PC-3 (cell line): ENCODE measurements around the gene SNX5. TPM values are rescaled to one million over a fixed set of nuclear protein-coding genes. Genes with fewer than 3 reads are reported as not detected.

ENCODE experiments used
- ATAC-seq: fragments of 200-7000 bp; cut with Tn5 transposase; 2 replicates; pipeline ENCODE4 v1.9.1; 2020; ENCODE audit warnings: mild to moderate bottlenecking, moderate library complexity
- BruUV-seq: library from RNA; stranded (reverse); fragments of 400-500 nt; replicated peaks from 2 replicates; lab custom pipeline; 2021; lab: Mats Ljungman, UMichigan
- CTCF ChIA-PET: fragments of 300-600 bp; sonication (Branson Sonifier 250); formaldehyde crosslinking; loops from one replicate; lab custom pipeline; 2022; ENCODE audit warnings: antibody characterized with exemption; lab: Charles Lee
- POLR2A ChIA-PET: fragments of 300-600 bp; sonication (Branson Sonifier 250); formaldehyde crosslinking; loops from one replicate; lab custom pipeline; 2022; ENCODE audit warnings: antibody characterized with exemption; ENCODE audit not compliant: unreplicated experiment; lab: Charles Lee
- DNase-seq: peaks from one replicate; pipeline ENCODE4 v3.0.0-alpha.2; 2015
- H2AFZ ChIP-seq: fragments of 300-600 bp; sonication (generic); 2 replicates; pipeline ENCODE4 v1.6.0; 2016; ENCODE audit warnings: antibody characterized with exemption, low read length
- H3F3A ChIP-seq: fragments of 300-600 bp; sonication (generic); one replicate; pipeline ENCODE4 v1.6.0; 2017; ENCODE audit warnings: antibody characterized with exemption, low read length, control low read depth, mild to moderate bottlenecking; ENCODE audit not compliant: unreplicated experiment
- H3K27ac ChIP-seq: fragments of 300-600 bp; sonication (generic); 2 replicates; pipeline ENCODE4 v1.5.1; 2016; ENCODE audit warnings: mild to moderate bottlenecking, low read length
- H3K27me3 ChIP-seq: fragments of 300-600 bp; sonication (generic); 2 replicates; pipeline ENCODE4 v1.6.1; 2016; ENCODE audit warnings: low read length, mixed read lengths
- H3K36me3 ChIP-seq: fragments of 300-600 bp; sonication (generic); 2 replicates; pipeline ENCODE4 v1.6.1; 2016; ENCODE audit warnings: low read depth, mixed run types, low read length, mixed read lengths
- H3K4me1 ChIP-seq: fragments of 300-600 bp; sonication (generic); 2 replicates; pipeline ENCODE4 v1.5.1; 2016; ENCODE audit warnings: low read length; ENCODE audit not compliant: insufficient read depth
- H3K4me2 ChIP-seq: fragments of 300-600 bp; sonication (generic); 2 replicates; pipeline ENCODE4 v1.6.0; 2016; ENCODE audit warnings: low read length
- H3K4me3 ChIP-seq: fragments of 300-600 bp; sonication (generic); 2 replicates; pipeline ENCODE4 v1.5.1; 2016; ENCODE audit warnings: mild to moderate bottlenecking, low read length, mixed read lengths
- H3K79me2 ChIP-seq: fragments of 300-600 bp; sonication (generic); 2 replicates; pipeline ENCODE4 v1.6.1; 2017; ENCODE audit warnings: low read length, mixed read lengths
- H3K9ac ChIP-seq: fragments of 300-600 bp; sonication (generic); 2 replicates; pipeline ENCODE4 v1.6.0; 2016; ENCODE audit warnings: mild to moderate bottlenecking, low read length
- H3K9me2 ChIP-seq: fragments of 300-600 bp; sonication (generic); replicated peaks from 2 replicates; pipeline ENCODE4 v1.6.1; 2016; ENCODE audit warnings: mixed run types, low read length, mixed read lengths
- H3K9me3 ChIP-seq: fragments of 300-600 bp; sonication (generic); 2 replicates; pipeline ENCODE4 v1.6.1; 2016; ENCODE audit warnings: low read length, mixed read lengths
- H4K20me1 ChIP-seq: fragments of 300-600 bp; sonication (generic); 2 replicates; pipeline ENCODE4 v1.6.1; 2016; ENCODE audit warnings: low read length, mixed read lengths
- EZH2 ChIP-seq: fragments of 300-600 bp; sonication (generic); IDR thresholded peaks from one replicate; pipeline ENCODE4 v1.6.1; 2017; ENCODE audit warnings: antibody characterized with exemption, mild to moderate bottlenecking, low read length; ENCODE audit not compliant: unreplicated experiment
- EZH2phosphoT487 ChIP-seq: fragments of 300-600 bp; sonication (generic); IDR thresholded peaks from 2 replicates; pipeline ENCODE4 v1.6.1; 2018; ENCODE audit warnings: mild to moderate bottlenecking, antibody characterized with exemption, low read length, borderline replicate concordance
- intact Hi-C: fragments of 100-400 bp; cut with micrococcal nuclease; formaldehyde crosslinking; loops from 2 replicates; pipeline ENCODE4 v1.9.0; 2023
- total RNA-seq: library from RNA; depleted of rRNA; stranded (reverse); fragments of >200 nt; gene quantifications from 2 replicates; pipeline ENCODE4 v1.2.3, GENCODE V29; 2014
- TF ChIP-seq, protein P1 (sequence below): fragments of 300-600 bp; sonication (generic); conservative IDR thresholded peaks from 2 replicates; pipeline ENCODE4 v1.5.1; 2017; ENCODE audit warnings: antibody characterized with exemption, low read depth, mild to moderate bottlenecking, low read length

SNX5 gene
- total RNA-seq, 1 experiment from 2014 or later = 159 TPM

DNA sequence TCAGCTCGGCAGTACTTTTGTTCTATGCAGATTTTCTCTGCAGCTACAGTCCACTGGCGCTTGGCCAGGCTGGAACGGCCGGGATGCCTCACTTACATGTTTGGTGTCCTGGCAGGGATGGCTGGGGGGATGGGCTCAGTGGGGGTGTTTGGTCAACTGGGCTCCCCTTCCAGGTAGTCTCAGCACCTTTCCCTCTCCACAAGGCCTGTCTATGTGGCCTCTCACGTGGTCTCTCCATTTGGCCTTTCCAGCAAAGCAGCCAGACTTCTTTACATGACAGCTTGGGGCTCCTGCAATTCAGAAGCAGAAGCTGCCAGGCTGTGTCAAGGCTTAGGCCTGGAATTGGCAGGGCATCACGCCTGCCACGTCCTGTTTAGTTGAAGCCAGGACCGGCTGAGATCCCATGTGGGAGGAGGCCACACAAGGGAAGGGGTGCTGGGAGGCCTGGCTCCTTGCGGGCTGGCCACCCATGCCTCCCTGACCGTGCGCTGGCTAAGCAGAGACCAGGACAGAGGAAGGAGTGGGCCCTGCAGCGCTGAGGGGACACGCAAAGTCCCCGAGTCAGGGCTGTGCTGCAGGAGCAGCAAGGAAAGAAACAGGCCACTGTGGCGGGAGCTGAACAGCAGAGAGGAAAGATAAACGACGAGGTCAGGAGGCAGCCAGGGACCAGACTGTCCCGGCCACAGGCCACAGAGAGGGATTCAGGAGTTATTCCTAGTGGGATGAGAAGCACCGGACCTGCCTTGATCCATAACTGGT is 39.1 kb upstream of the SNX5 start:
- Histone ChIP-seq H3F3A (no peaks in the 10 kb centered on the region), H3K27ac (no peak overlapping the region), H4K20me1 (no peaks in the 10 kb centered on the region), H3K4me1 (no peaks in the 10 kb centered on the region), H3K27me3 (no peaks in the 10 kb centered on the region), H3K36me3 (no peaks in the 10 kb centered on the region), H3K4me2 (no peak overlapping the region), H3K9ac (no peak overlapping the region), H3K9me2 (no peaks in the 10 kb centered on the region), H2AFZ (no peak overlapping the region), H3K79me2 (no peaks in the 10 kb centered on the region), H3K4me3 (no peak overlapping the region), H3K9me3 (no peaks in the 10 kb centered on the region)
- ChIA-PET POLR2A (interaction anchor here (0.6 kb wide), 1 partner anchor 41 kb away, joined by 4 read pairs; no protein-coding TSS in a partner anchor), CTCF (no interaction called here)
- intact Hi-C loops = no loop called here
- DNase-seq = no peak
- BruUV-seq = no TSS peak
- TF ChIP-seq, protein P1, sequence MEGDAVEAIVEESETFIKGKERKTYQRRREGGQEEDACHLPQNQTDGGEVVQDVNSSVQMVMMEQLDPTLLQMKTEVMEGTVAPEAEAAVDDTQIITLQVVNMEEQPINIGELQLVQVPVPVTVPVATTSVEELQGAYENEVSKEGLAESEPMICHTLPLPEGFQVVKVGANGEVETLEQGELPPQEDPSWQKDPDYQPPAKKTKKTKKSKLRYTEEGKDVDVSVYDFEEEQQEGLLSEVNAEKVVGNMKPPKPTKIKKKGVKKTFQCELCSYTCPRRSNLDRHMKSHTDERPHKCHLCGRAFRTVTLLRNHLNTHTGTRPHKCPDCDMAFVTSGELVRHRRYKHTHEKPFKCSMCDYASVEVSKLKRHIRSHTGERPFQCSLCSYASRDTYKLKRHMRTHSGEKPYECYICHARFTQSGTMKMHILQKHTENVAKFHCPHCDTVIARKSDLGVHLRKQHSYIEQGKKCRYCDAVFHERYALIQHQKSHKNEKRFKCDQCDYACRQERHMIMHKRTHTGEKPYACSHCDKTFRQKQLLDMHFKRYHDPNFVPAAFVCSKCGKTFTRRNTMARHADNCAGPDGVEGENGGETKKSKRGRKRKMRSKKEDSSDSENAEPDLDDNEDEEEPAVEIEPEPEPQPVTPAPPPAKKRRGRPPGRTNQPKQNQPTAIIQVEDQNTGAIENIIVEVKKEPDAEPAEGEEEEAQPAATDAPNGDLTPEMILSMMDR = no peak
- TF ChIP-seq EZH2 (no peak), EZH2phosphoT487 (no peak)
- ATAC-seq = no peak

DNA sequence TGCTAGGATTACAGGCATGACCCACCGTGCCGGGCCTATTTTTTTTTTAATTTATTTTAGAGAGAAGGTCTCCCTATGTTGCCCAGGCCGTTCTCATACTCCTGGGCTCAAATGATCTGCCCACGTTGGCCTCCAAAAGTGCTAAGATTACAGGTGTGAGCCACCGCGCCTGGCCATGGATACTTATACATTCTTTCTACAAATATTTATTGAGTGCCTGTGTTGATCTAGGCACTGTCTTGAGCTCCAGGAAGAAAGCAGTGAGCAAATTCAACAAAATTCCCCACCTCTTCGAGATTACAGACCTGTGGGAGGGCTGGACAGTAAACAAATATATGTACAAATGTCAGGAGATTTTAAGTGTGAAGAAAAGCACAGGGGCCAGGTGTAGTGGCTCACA is 38.1 kb upstream of the SNX5 start:
- no peaks in the 10 kb centered on the region for H4K20me1 ChIP-seq
- no peak overlapping the region for H3K9ac ChIP-seq
- no peaks in the 10 kb centered on the region for H3K27me3 ChIP-seq
- no TSS peak for BruUV-seq
- H3K4me1 ChIP-seq = peaks cover 4% of the 10 kb centered on the region
- H3K9me3 ChIP-seq = no peaks in the 10 kb centered on the region
- no peak overlapping the region for H3K4me2 ChIP-seq
- H3F3A ChIP-seq = no peaks in the 10 kb centered on the region
- TF ChIP-seq EZH2phosphoT487 = no peak
- no peak for TF ChIP-seq EZH2
- TF ChIP-seq, protein P1 = no peak
- no peaks in the 10 kb centered on the region for H3K79me2 ChIP-seq
- intact Hi-C loops = no loop called here
- CTCF ChIA-PET = no interaction called here
- no peaks in the 10 kb centered on the region for H3K9me2 ChIP-seq
- DNase-seq = no peak
- no peak overlapping the region for H2AFZ ChIP-seq
- no peaks in the 10 kb centered on the region for H3K36me3 ChIP-seq
- H3K4me3 ChIP-seq = no peak overlapping the region
- H3K27ac ChIP-seq = no peak overlapping the region
- POLR2A ChIA-PET = no interaction called here
- ATAC-seq = no peak

DNA sequence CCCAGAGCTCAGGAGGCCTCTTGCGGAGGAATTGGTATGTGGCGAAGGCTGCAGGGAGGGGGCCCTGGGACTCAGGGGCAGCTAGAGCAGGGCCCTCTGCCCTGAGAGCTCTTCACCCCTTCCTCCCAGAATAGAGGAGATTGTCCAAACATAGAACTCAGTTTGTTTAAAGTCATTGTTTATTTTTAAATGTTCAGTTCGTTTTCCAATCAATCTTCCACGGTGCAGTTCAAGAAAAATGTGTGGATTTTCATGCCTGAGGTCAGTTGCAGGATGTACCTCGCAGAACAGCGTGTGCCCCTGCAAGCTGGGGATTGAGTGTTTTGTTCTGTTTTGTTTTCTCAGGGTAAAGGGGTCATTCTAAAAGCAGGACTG is 37.4 kb upstream of the SNX5 start:
- Histone ChIP-seq H2AFZ (no peak overlapping the region), H3K4me3 (no peak overlapping the region), H3F3A (no peaks in the 10 kb centered on the region), H3K27me3 (no peaks in the 10 kb centered on the region), H3K9me3 (no peaks in the 10 kb centered on the region), H3K36me3 (no peaks in the 10 kb centered on the region), H3K4me2 (no peak overlapping the region), H3K4me1 (peaks cover 10% of the 10 kb centered on the region), H4K20me1 (no peaks in the 10 kb centered on the region), H3K79me2 (no peaks in the 10 kb centered on the region), H3K9me2 (no peaks in the 10 kb centered on the region), H3K27ac (no peak overlapping the region), H3K9ac (no peak overlapping the region)
- intact Hi-C loops = no loop called here
- CTCF ChIA-PET = no interaction called here
- TF ChIP-seq EZH2 (no peak), EZH2phosphoT487 (no peak)
- TF ChIP-seq, protein P1 = no peak
- no TSS peak for BruUV-seq
- no peak for ATAC-seq
- DNase-seq = no peak
- POLR2A ChIA-PET = no interaction called here
